H9 (cell line): ENCODE data around the gene SEMA7A. TPM values are rescaled to one million over a fixed set of nuclear protein-coding genes. Genes with fewer than 3 reads are reported as not detected.

Experiments used
- DNase-seq: peaks from one replicate; pipeline ENCODE4 v3.0.0-alpha.2; 2017
- H2AFZ ChIP-seq: one replicate; pipeline ENCODE4 v1.6.1; 2013; ENCODE audit warnings: mild to moderate bottlenecking, low read length, control low read depth, moderate library complexity
- H2AK5ac ChIP-seq: 2 replicates; pipeline ENCODE4 v1.6.1; 2013; ENCODE audit warnings: low read length, control low read depth, mixed read lengths; ENCODE audit not compliant: insufficient read length
- H2BK120ac ChIP-seq: one replicate; pipeline ENCODE4 v1.6.1; 2013; ENCODE audit warnings: low read depth, mild to moderate bottlenecking, low read length, control low read depth, inconsistent platforms; ENCODE audit not compliant: poor library complexity, severe bottlenecking
- H2BK12ac ChIP-seq: 2 replicates; pipeline ENCODE4 v1.6.1; 2013; ENCODE audit warnings: low read length, control low read depth, mixed read lengths, low read depth; ENCODE audit not compliant: insufficient read length
- H2BK15ac ChIP-seq: 2 replicates; pipeline ENCODE4 v1.6.1; 2013; ENCODE audit warnings: low read depth, low read length, control low read depth
- H2BK20ac ChIP-seq: one replicate; pipeline ENCODE4 v1.6.1; 2013; ENCODE audit warnings: low read depth, mild to moderate bottlenecking, low read length, control low read depth, inconsistent platforms; ENCODE audit not compliant: poor library complexity, severe bottlenecking
- H2BK5ac ChIP-seq: 2 replicates; pipeline ENCODE4 v1.6.1; 2013; ENCODE audit warnings: low read length, control low read depth, mixed read lengths; ENCODE audit not compliant: insufficient read length
- H3K14ac ChIP-seq: 2 replicates; pipeline ENCODE4 v1.6.1; 2013; ENCODE audit warnings: low read length, control low read depth; ENCODE audit not compliant: insufficient read depth
- H3K18ac ChIP-seq: 2 replicates; pipeline ENCODE4 v1.6.1; 2013; ENCODE audit warnings: low read depth, mild to moderate bottlenecking, mixed read lengths, low read length, control low read depth; ENCODE audit not compliant: insufficient read length
- H3K23ac ChIP-seq: 2 replicates; pipeline ENCODE4 v1.6.1; 2013; ENCODE audit warnings: low read length, control low read depth, mixed read lengths, low read depth; ENCODE audit not compliant: insufficient read length
- H3K23me2 ChIP-seq: 2 replicates; pipeline ENCODE4 v1.6.1; 2013; ENCODE audit warnings: low read depth, mild to moderate bottlenecking, mixed read lengths, low read length, control low read depth; ENCODE audit not compliant: insufficient read length, poor library complexity, severe bottlenecking
- H3K27ac ChIP-seq: 2 replicates; pipeline ENCODE4 v1.5.1; 2013; ENCODE audit warnings: low read length, control low read depth, mixed read lengths, low read depth; ENCODE audit not compliant: insufficient read length
- H3K27me3 ChIP-seq: 2 replicates; pipeline ENCODE4 v1.6.1; 2013; ENCODE audit warnings: low read length, control low read depth, inconsistent platforms; ENCODE audit not compliant: insufficient read depth
- H3K4ac ChIP-seq: 2 replicates; pipeline ENCODE4 v1.6.1; 2013; ENCODE audit warnings: low read depth, mild to moderate bottlenecking, control low read depth, inconsistent platforms, low read length, moderate library complexity
- H3K4me1 ChIP-seq: 2 replicates; pipeline ENCODE4 v1.6.1; 2013; ENCODE audit warnings: low read length, control low read depth, inconsistent platforms; ENCODE audit not compliant: insufficient read depth
- H3K4me2 ChIP-seq: 2 replicates; pipeline ENCODE4 v1.6.1; 2013; ENCODE audit warnings: low read length, control low read depth, mixed read lengths; ENCODE audit not compliant: insufficient read length, insufficient read depth
- H3K56ac ChIP-seq: 2 replicates; pipeline ENCODE4 v1.6.1; 2013; ENCODE audit warnings: low read depth, mild to moderate bottlenecking, mixed read lengths, low read length, control low read depth; ENCODE audit not compliant: insufficient read length
- H3K79me1 ChIP-seq: 2 replicates; pipeline ENCODE4 v1.6.1; 2013; ENCODE audit warnings: low read depth, mild to moderate bottlenecking, moderate library complexity, low read length, control low read depth, inconsistent platforms; ENCODE audit not compliant: insufficient read depth, poor library complexity, severe bottlenecking
- H3K79me2 ChIP-seq: 2 replicates; pipeline ENCODE4 v1.6.1; 2013; ENCODE audit warnings: low read length, control low read depth, inconsistent platforms; ENCODE audit not compliant: insufficient read depth
- H3K9ac ChIP-seq: 2 replicates; pipeline ENCODE4 v1.6.1; 2013; ENCODE audit warnings: low read length, control low read depth, mixed read lengths; ENCODE audit not compliant: insufficient read length; ENCODE audit errors: extremely low read depth
- H3K9me3 ChIP-seq: one replicate; pipeline ENCODE4 v1.6.1; 2013; ENCODE audit warnings: low read depth, low read length, inconsistent platforms; ENCODE audit not compliant: control insufficient read depth
- H3T11ph ChIP-seq: one replicate; pipeline ENCODE4 v1.6.1; 2013; ENCODE audit warnings: mild to moderate bottlenecking, low read length, control low read depth, inconsistent platforms
- H4K20me1 ChIP-seq: one replicate; pipeline ENCODE4 v1.6.1; 2013; ENCODE audit not compliant: control insufficient read depth, insufficient read length, insufficient read depth
- H4K5ac ChIP-seq: 2 replicates; pipeline ENCODE4 v1.6.1; 2013; ENCODE audit warnings: low read depth, mild to moderate bottlenecking, mixed read lengths, low read length, control low read depth; ENCODE audit not compliant: insufficient read length
- H4K8ac ChIP-seq: replicated peaks from 2 replicates; pipeline ENCODE4 v1.6.1; 2013; ENCODE audit warnings: low read length, control low read depth, mixed read lengths, low read depth; ENCODE audit not compliant: insufficient read length
- H4K91ac ChIP-seq: 2 replicates; pipeline ENCODE4 v1.6.1; 2013; ENCODE audit warnings: low read depth, mild to moderate bottlenecking, moderate library complexity, mixed read lengths, low read length, control low read depth; ENCODE audit not compliant: insufficient read length
- H3K27ac Mint-ChIP-seq, 3 experiments: 2 replicates in 2 of 3; 3 replicates in 1 of 3; pipeline ENCODE4 v1.8.0; 2020 to 2021; ENCODE audit warnings: mixed read lengths in 3 of 3, mild to moderate bottlenecking in 1 of 3, moderate library complexity in 1 of 3
- H3K27me3 Mint-ChIP-seq: 2 replicates; pipeline ENCODE4 v1.8.0; 2021; ENCODE audit warnings: low read depth, mild to moderate bottlenecking, moderate library complexity, mixed read lengths
- H3K36me3 Mint-ChIP-seq, 3 experiments: 2 replicates in 2 of 3; 3 replicates in 1 of 3; pipeline ENCODE4 v1.8.0; 2020 to 2021; ENCODE audit warnings: low read depth in 3 of 3, mixed read lengths in 3 of 3; ENCODE audit not compliant: insufficient read depth in 1 of 3
- H3K4me1 Mint-ChIP-seq, 2 experiments: 2 replicates each; pipeline ENCODE4 v1.8.0; 2020; ENCODE audit warnings: mixed read lengths in 2 of 2
- H3K4me3 Mint-ChIP-seq, 2 experiments: 2 replicates in 1 of 2; 3 replicates in 1 of 2; pipeline ENCODE4 v1.8.0; 2020 to 2021; ENCODE audit warnings: mild to moderate bottlenecking in 2 of 2, mixed read lengths in 2 of 2, moderate library complexity in 1 of 2
- H3K9me3 Mint-ChIP-seq, 2 experiments: 2 replicates in 1 of 2; 3 replicates in 1 of 2; pipeline ENCODE4 v1.8.0; 2020; ENCODE audit warnings: mild to moderate bottlenecking in 2 of 2, mixed read lengths in 2 of 2, moderate library complexity in 1 of 2
- CTCF ChIP-seq: fragments of 200-600 bp; sonication (generic); conservative IDR thresholded peaks from 3 replicates; pipeline ENCODE4 v1.8.0; 2021; ENCODE audit warnings: antibody characterized with exemption, mild to moderate bottlenecking
- WGBS: extraction: QIAGEN DNeasy Blood & Tissue Kit; methylation state at CpG from one replicate; pipeline ENCODE4 v1.1.7; 2013; ENCODE audit warnings: missing lambda C conversion rate, low lambda C conversion rate, mixed read lengths; ENCODE audit not compliant: insufficient read length; ENCODE audit errors: extremely low coverage; 5-methylcytosine and 5-hydroxymethylcytosine counted together
- total RNA-seq: library from RNA; stranded (reverse); gene quantifications from 2 replicates; pipeline ENCODE4 v1.2.1, GENCODE V29; 2021

Gene SEMA7A
- total RNA-seq, 1 experiment from 2014 or later, result 5.7 TPM

- H3K4me1 ChIP-seq, result peaks cover 2% of the 10 kb centered on the region; the same call in 1 of the 2 replicates
- no peak overlapping the region for H4K91ac ChIP-seq
- H2BK20ac ChIP-seq, result no peak overlapping the region
- peaks cover 52% of the 10 kb centered on the region for H3K27me3 Mint-ChIP-seq
- no peak overlapping the region for H3T11ph ChIP-seq
- H3K14ac ChIP-seq, result no peak overlapping the region
- no peak for TF ChIP-seq CTCF
- no peaks in the 10 kb centered on the region; the same call in 1 of the 2 replicates for H3K27me3 ChIP-seq
- no peaks in the 10 kb centered on the region for H3K36me3 Mint-ChIP-seq
- H3K79me1 ChIP-seq, result no peaks in the 10 kb centered on the region
- H3K4me3 Mint-ChIP-seq, result no peak overlapping the region
- no peak overlapping the region for H4K8ac ChIP-seq
- H3K4me1 Mint-ChIP-seq, result peaks cover 19 to 22% of the 10 kb centered on the region in 2 experiments
- H3K9me3 ChIP-seq, result no peaks in the 10 kb centered on the region
- no peak overlapping the region for H3K27ac ChIP-seq
- no peak overlapping the region for H4K5ac ChIP-seq
- no peaks in the 10 kb centered on the region for H3K79me2 ChIP-seq
- no peak overlapping the region for H2BK5ac ChIP-seq
- H3K18ac ChIP-seq, result no peak overlapping the region
- WGBS, result no CpG with 5 or more reads among the region's 10 CpGs
- no peaks in the 10 kb centered on the region for H4K20me1 ChIP-seq
- H2BK12ac ChIP-seq, result no peak overlapping the region
- no peak overlapping the region for H2AK5ac ChIP-seq
- no peak overlapping the region for H2AFZ ChIP-seq
- no peak overlapping the region for H3K23ac ChIP-seq
- no peaks in the 10 kb centered on the region for H3K9me3 Mint-ChIP-seq
- no peak overlapping the region for H2BK15ac ChIP-seq
- H3K23me2 ChIP-seq, result peaks cover 23% of the 10 kb centered on the region
- DNase-seq, result no peak
- no peak overlapping the region for H3K9ac ChIP-seq
- H2BK120ac ChIP-seq, result no peak overlapping the region
- H3K4ac ChIP-seq, result no peak overlapping the region
- no peak overlapping the region for H3K56ac ChIP-seq
- H3K4me2 ChIP-seq, result no peak overlapping the region
- no peak overlapping the region for H3K27ac Mint-ChIP-seq
Observed at GRCh38 chr15:74369084-74369745, 64.5 kb downstream of the SEMA7A start.
